SK-MEL-5 (cell line): ENCODE measurements around the gene PICK1. TPM values are rescaled to one million over a fixed set of nuclear protein-coding genes. Genes with fewer than 3 reads are reported as not detected.
"Not testable (repeated sequence)": the region's sequence is repeated elsewhere in the genome, so short reads cannot be mapped to it uniquely, and the experiment has no call there.

ENCODE experiments used
- DNase-seq: peaks from one replicate; pipeline ENCODE4 v3.0.0-alpha.2; 2016; ENCODE audit warnings: low read depth, low spot score
- in situ Hi-C: cut with HindIII; loops from 2 replicates; pipeline ENCODE4 v1.10.0; 2016; ENCODE audit warnings: low sequenced_read_pairs, high pct_unique_total_duplicates, low pct_unique_long_range_greater_than_20kb
- total RNA-seq: library from RNA; depleted of rRNA; stranded (reverse); fragments of >200 nt; shearing (Covaris generic); gene quantifications from 2 replicates; pipeline ENCODE4 v1.2.3, GENCODE V29; 2014; rRNA removed

The PICK1 gene
- total RNA-seq, 1 experiment from 2014 or later: 35.7 TPM

DNA sequence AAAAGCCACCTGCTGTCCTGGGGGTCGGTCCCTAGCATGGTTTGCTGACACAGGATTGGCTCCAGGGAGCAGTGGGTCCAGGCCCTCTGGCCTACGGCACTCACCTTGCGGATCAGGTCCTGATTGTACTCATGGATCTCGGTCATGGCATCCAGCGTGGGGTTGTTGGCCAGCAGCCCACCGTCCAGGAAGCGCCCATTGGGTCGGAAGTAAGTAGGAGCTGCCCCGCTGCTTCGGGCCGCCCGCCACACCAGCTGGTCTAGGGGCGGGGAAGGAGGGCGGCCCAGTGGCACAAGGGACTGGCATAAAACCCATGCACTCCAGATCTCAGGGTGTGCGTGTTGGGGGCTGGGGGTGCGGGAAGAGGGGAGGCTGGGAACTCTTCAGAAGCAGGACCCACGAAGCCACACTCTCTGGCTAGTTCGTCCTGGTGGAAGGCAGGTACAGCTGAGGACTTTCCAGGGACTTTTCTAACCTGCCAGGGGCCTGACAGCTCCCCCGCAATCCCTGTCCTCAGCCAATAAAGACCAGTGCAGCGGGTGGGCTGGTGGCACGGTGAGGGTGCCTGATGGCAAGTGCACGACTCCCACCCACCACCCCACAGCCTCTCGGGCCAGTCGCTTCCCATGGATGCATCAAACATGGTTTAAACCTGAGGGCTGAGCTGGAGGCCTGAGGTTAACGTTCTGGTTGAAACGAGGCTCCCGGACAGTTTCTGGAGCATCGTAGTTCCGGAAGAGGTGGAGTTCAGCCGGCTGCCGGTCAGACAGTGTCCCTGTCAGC lies 58.4 kb downstream of the PICK1 start:
- DNase-seq: no peak
- in situ Hi-C loops: no loop called here

DNA sequence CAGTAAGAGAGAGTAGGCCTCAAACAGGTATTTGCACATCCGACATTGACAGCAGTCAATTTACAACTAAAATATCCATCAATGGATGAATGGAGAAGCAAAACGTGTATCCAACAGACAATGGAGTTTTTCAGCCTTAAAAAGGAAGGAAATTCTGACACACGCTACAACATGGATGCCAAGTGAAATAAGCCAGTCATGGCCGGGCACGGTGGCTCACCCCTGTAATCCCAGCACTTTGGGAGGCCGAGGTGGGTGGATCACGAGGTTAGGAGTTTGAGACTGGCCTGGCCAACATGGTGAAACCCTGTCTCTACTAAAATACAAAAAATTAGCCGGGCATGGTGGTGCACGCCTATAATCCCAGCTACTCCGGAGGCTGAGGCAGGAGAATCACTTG lies 60.4 kb downstream of the PICK1 start:
- in situ Hi-C loops, DNase-seq: not testable (repeated sequence)

DNA sequence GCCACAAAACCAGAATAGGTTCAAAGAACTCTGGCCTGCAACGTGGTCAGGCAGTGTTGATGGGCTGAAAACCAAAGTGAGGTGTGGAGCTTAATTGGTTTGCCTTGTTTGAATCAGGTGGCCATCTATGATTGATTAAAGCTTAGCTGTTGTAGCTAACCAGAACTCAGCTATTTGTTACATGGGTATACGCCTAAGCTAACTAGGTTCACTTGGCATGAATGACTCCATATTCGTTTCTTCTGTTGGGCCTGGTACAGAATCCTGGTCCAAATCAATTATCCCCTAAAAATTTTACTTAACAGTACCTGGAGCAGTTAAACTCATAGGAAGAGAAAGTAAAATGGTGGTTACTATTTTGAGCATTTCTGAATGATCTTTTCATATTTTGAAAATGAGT lies 61.0 kb downstream of the PICK1 start:
- no peak for DNase-seq
- in situ Hi-C loops: no loop called here

DNA sequence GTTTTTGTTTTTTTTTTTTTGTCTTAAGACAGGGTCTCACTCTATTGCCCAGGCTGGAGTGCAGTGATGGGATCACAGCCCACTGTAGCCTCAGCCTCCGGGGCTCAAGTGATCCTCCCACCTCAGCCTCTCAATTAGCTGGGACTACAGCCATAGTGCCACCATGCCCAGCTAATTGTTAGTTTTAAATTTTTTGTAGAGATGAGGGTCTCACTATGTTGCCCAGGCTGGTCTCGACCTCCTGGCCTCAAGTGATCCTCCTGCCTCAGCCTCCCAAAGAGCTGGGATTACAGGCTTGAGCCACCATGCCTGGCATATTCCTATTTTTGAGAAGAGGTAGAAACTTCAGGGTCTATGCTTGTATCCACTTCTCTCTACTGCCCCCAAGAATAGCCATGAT lies 61.5 kb downstream of the PICK1 start:
- in situ Hi-C loops, DNase-seq: not testable (repeated sequence)

DNA sequence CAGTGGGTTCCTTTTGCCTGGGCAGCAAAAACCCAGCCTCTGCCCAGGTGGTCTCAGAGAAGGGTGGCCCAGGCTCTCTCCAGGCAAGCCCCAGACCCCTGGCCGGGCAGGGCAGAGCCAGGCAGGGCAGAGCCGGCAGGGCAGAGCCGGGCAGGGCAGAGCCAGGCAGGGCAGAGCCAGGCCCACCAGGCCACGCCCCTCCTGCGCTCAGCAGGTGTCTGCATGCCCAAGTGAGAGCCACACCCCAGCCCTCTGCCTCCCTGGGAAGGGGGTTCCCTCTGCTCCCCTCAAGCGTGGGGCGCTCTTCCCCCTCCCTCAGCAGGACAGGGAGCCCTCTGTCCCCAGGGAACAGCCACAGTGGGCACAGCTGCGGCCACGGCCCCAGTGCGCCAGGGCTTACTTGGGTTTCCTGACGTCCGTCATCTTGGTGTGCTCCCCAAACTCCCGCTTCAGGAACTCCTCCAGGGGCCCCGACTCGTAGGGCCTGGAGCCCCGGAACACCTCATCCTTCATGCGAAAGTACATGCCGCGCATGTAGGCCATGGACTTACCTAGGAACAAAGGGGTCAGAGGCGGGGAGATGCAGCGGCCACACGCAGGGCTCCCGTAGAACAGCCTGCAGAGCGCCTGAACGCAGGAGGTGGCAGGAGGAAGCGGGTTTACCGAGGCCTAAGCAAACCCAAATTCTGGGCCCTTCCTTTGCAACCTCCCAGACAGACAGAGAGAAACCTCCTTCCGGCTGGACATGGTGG lies 63.3 kb downstream of the PICK1 start:
- in situ Hi-C loops: no loop called here
- no peak for DNase-seq

DNA sequence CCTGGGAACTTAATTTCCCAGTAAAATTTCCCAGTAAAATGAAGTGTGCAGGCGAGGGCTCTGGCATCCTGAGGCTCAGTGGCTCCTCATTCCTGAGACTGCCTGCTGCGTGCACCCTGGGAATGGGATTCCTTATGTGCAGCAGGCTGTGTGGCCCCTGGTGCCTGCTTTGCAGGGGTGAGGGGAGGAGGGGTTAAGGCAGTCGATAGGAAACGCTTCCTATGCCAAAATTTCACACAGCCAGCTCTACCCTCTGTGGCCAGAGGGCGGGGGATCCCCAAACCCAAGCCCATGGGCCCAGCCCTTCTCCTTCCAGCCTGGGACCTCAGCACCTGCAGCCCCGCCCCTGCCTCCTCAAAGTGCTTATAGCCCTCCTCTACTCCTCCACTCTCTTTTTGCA lies 65.4 kb downstream of the PICK1 start:
- DNase-seq: no peak
- in situ Hi-C loops: no loop called here

DNA sequence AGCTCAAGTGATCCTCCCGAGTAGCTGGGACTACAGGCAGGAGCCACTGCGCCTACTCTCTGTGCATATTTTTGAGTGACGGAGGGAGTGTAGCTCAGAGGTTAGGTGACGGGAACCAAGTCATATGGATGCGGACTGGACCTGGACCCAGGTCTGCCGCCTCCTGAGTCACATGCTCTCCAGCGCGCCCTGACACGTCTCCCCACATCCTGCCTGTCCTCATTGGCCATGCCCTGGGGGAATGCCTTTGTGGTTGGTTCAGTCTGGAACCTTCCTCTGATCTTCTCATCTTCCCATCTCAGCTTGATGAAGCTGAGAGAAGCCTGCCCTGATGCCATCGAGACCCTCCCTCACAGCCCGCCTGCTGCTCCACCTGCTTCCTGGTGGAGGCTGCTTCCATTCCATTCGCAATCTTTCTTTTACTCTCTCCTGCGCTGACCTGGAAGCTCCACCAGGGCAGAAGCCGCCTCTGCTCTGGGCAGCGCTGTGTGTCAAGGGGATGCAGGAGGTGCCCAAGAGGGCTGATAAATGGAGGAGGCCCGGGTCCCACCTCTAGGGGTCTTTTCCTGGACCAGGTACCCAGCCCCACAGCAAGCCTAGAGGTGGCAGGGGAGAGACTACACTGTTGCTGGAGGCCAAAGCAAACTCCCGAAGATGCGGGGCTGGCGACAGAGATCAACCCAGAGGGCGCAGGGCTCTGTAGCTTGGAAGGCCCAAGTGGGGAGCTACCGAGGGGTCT lies 67.2 kb downstream of the PICK1 start:
- DNase-seq: no peak
- in situ Hi-C loops: no loop called here

DNA sequence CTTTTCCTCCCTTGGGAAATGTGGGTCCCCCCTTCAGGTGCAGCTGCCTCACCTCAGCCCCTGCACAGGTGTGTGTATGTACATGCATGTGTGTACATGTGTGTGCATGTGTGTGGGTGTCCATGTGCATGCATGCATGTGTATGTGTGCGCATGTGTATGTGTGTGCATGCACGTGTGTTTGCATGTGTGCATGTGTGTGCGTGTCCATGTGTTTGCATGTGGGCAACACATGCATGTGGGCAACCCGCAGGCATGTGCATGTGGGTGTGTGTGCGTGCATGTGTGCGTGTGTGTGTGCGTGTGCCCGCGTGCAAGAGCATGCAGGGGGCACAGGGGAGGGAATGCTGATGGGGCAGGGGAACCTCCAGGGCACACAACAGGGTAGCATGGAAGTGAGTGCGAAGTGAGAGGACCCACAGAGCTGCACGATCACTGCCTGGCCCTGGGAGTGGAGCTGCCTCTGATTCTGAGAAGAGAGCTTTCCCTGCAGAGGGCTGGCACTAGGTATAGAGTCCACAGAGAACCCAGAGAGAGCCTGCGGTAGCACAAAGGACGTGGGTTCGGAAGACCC lies 67.9 kb downstream of the PICK1 start:
- in situ Hi-C loops: no loop called here
- DNase-seq: no peak

Other genes with a start within 250 kb of the PICK1 start
- gene GCAT, start 249.5 kb upstream of the PICK1 start, total RNA-seq: 29.3 and 32.5 TPM in 2 replicates
- not detected in 2 replicates for gene GALR3, start 234.0 kb upstream of the PICK1 start, total RNA-seq
- 47.7 and 50.8 TPM in 2 replicates for gene ANKRD54, start 213.1 kb upstream of the PICK1 start, total RNA-seq
- gene EIF3L, start 208.0 kb upstream of the PICK1 start, total RNA-seq: 664 and 804 TPM in 2 replicates
- gene MICALL1, start 151.1 kb upstream of the PICK1 start, total RNA-seq: 27.6 and 29.7 TPM in 2 replicates
- 0.55 and 0.80 TPM in 2 replicates for gene C22orf23, start 103.8 kb upstream of the PICK1 start, total RNA-seq
- 260 and 264 TPM in 2 replicates for gene POLR2F, start 103.7 kb upstream of the PICK1 start, total RNA-seq
- 188 and 199 TPM in 2 replicates for gene SOX10, start 72.8 kb upstream of the PICK1 start, total RNA-seq
- not detected in 2 replicates for gene SLC16A8, start 26.8 kb downstream of the PICK1 start, total RNA-seq
- 42.1 and 49.1 TPM in 2 replicates for gene BAIAP2L2, start 53.3 kb downstream of the PICK1 start, total RNA-seq
- 20.8 and 21.5 TPM in 2 replicates for gene PLA2G6, start 124.4 kb downstream of the PICK1 start, total RNA-seq
- 153 and 181 TPM in 2 replicates for gene MAFF, start 144.6 kb downstream of the PICK1 start, total RNA-seq
- gene TMEM184B, start 215.6 kb downstream of the PICK1 start, total RNA-seq: 12.7 and 14.7 TPM in 2 replicates